Heart right ventricle (tissue), 16 donors: ENCODE results near the gene SAXO1. TPM values are rescaled to one million over a fixed set of nuclear protein-coding genes. Genes with fewer than 3 reads are reported as not detected.

ENCODE experiments used
- ATAC-seq, 8 donors: fragments of 200-7000 bp; cut with Tn5 transposase; one replicate each; pipeline ENCODE4 v1.9.1; 2020; ENCODE audit warnings: mild to moderate bottlenecking in 8 of 8, moderate library complexity in 8 of 8, moderate number of reproducible peaks in 1 of 8
- DNase-seq, 2 donors: peaks; one replicate each; pipeline ENCODE4 v3.0.0-alpha.2; 2020
- H3K27ac ChIP-seq, 10 donors: fragments of 200-600 bp; sonication (generic) in 2 of 10; one replicate each; pipeline versions ENCODE4 v1.5.0 to v1.8.0; 2020 to 2022; ENCODE audit warnings: mild to moderate bottlenecking in 3 of 10
- H3K27me3 ChIP-seq, 7 donors: fragments of 200-600 bp; one replicate each; pipeline ENCODE4 v1.8.0; 2021 to 2022; ENCODE audit warnings: mild to moderate bottlenecking in 2 of 7
- H3K36me3 ChIP-seq, 9 donors: fragments of 200-600 bp; sonication (generic) in 1 of 9; one replicate each; pipeline versions ENCODE4 v1.5.0 to v1.8.0; 2020 to 2022; ENCODE audit warnings: mild to moderate bottlenecking in 2 of 9
- H3K4me1 ChIP-seq, 9 donors: fragments of 200-600 bp; sonication (generic) in 1 of 9; one replicate each; pipeline versions ENCODE4 v1.5.0 to v1.8.0; 2020 to 2022; ENCODE audit warnings: mild to moderate bottlenecking in 4 of 9
- H3K4me3 ChIP-seq, 10 donors: fragments of 200-600 bp; sonication (generic) in 2 of 10; one replicate each; pipeline versions ENCODE4 v1.5.0 to v1.8.0; 2020 to 2022; ENCODE audit warnings: mild to moderate bottlenecking in 7 of 10, moderate library complexity in 2 of 10
- H3K9me3 ChIP-seq, 11 donors: fragments of 200-600 bp in 10 of 11; sonication (generic) in 2 of 11; one replicate each; pipeline versions ENCODE4 v1.5.0 to v1.8.0; 2013 to 2022; ENCODE audit warnings: mild to moderate bottlenecking in 2 of 11, control low read depth in 1 of 11, moderate library complexity in 1 of 11
- CTCF ChIP-seq, 9 donors: fragments of 200-600 bp; sonication (generic) in 2 of 9; IDR thresholded peaks; one replicate each; pipeline versions ENCODE4 v1.5.0 to v1.8.0; 2021 to 2022; ENCODE audit warnings: antibody characterized with exemption in 9 of 9, mild to moderate bottlenecking in 5 of 9, moderate library complexity in 1 of 9
- WGBS, 2 donors: extraction: QIAGEN DNeasy Blood & Tissue Kit; methylation state at CpG; one replicate each; pipeline ENCODE4 v1.1.7; 2013; ENCODE audit warnings: inconsistent platforms in 1 of 2; 5-methylcytosine and 5-hydroxymethylcytosine counted together
- intact Hi-C, 10 donors: fragments of 100-400 bp; cut with DNase I; formaldehyde crosslinking; loops; one replicate each; pipeline versions ENCODE4 v1.11.1 to v1.14.2; 2022
- polyA plus RNA-seq, 2 donors: library from polyadenylated mRNA; stranded (reverse); fragments of 200-250 nt; gene quantifications; one replicate each; pipeline ENCODE4 v1.2.3, GENCODE V29; 2013
- total RNA-seq, 10 donors: library from RNA; stranded (reverse); fragmentation: NEBNext Ultra II Directional in 3 of 10; extraction: Animal tissue kit (Norgen Biotek cat#: 25700) in 3 of 10; gene quantifications; one replicate each; pipeline versions ENCODE4 v1.2.1 to v1.2.4, GENCODE V29; 2021 to 2023
- donor health status: Arrhythmogenic right ventricular cardiomyopathy.
- donor health status: ischemic (EF 13 %, LVEDD 7.1; RV severe dilation, severe dysfunction).
- donor health status: healthy with polysubstance abuse.
- donor health status: DM: no; HTN: yes; CAD: no.
- donor health status: DM: no; HTN: no; CAD: no.
- donor health status: ischemic (EF 25% LVEDD 6.9; RV normal size, moderate dysfunction).
- donor health status: ischemic (EF 25% LVEDD 5.7; RV mildly dilated, moderate dysfunction).
- donor health status: healthy.
- donor health status: DM: yes; HTN: yes; CAD: no.
- donor health status: Ischemic cardiomyopathy.
- donor health status: ischemic (EF 35%, LVEDD 5.7; RV mildly dilated, moderate dysfunction).
- donor health status: nonischemic (EF 11% LVEDD 7.7; RV severe dilation, severe dysfunction).
- donor health status: DM: yes; HTN: yes; CAD: no.
- donor health status: PGD.
- donor health status: ischemic (EF 29% LVEDD 5.4; RV normal size, mild dysfunction).
- donor health status: nonischemic (EF 23%, LVEDD 6.1; RV moderate dilation, normal function).

Gene SAXO1
- total and polyA plus RNA-seq, 12 donors, result 0.06 TPM; not detected in 11

- no peak for TF ChIP-seq CTCF (IDR thresholded peaks at IDR 0.05)
- Histone ChIP-seq H3K4me1 (peaks cover 4 to 58% (median 31%) of the 10 kb centered on the region in 9 donors), H3K9me3 (no peaks in the 10 kb centered on the region), H3K36me3 (peaks cover 0 to 22% (median 0%) of the 10 kb centered on the region in 9 donors), H3K27me3 (no peaks in the 10 kb centered on the region), H3K27ac (peak overlapping the region in 6 of 10 donors; percentile 93 to 97 (median 96)), H3K4me3 (peak overlapping the region; percentile 64 to 89 (median 80))
- DNase-seq, result no peak
- intact Hi-C loops, result loop anchor here in 3 of 10 donors (1.0 to 5.0 kb wide), 3 partner anchors 26 to 78 kb away; partner anchors contain the start of gene HAUS6 (in 1 of the 3)
- WGBS, 2 donors, result 55 to 62% methylated on average over 12 of the region's 12 CpGs
- no peak for ATAC-seq
Observed at GRCh38 chr9:19050637-19051591, 17.9 kb upstream of the SAXO1 start.

GRCh38 chr9:19049917-19050636 is 17.1 kb upstream of the SAXO1 start:
- Histone ChIP-seq H3K27ac (peak overlapping the region; percentile 88 to 97 (median 95)), H3K4me1 (peaks cover 4 to 58% (median 31%) of the 10 kb centered on the region in 9 donors), H3K36me3 (peaks cover 0 to 16% (median 0%) of the 10 kb centered on the region in 9 donors), H3K4me3 (peak overlapping the region; percentile 64 to 89 (median 80)), H3K9me3 (no peaks in the 10 kb centered on the region), H3K27me3 (no peaks in the 10 kb centered on the region)
- DNase-seq, result no peak
- WGBS, 2 donors, result 4 to 6% methylated on average over 33 of the region's 33 CpGs
- no peak for TF ChIP-seq CTCF (IDR thresholded peaks at IDR 0.05)
- intact Hi-C loops, result loop anchor here in 7 of 10 donors (1.0 to 10.0 kb wide), 10 partner anchors 27 to 407 kb away; partner anchors contain the start of gene HAUS6 (in 3 of the 7)
- peak in 6 of 8 donors; percentile 2 to 18 (median 7) for ATAC-seq

GRCh38 chr9:19048966-19049916 is 16.2 kb upstream of the SAXO1 start, which contains the start of gene RRAGA:
RRAGA (plus strand) TSS chr9:19049427; CDS start chr9:19049660, 233 bp downstream.
- peak; percentile 96 to 98 (median 97) for ATAC-seq
- peak within 1 kb of the TSS; percentile 88 to 97 (median 95) for H3K27ac ChIP-seq
- H3K27me3 ChIP-seq, result no peaks in the 10 kb centered on the region
- intact Hi-C loops, result loop anchor here in 7 of 10 donors (1.0 to 10.0 kb wide), 8 partner anchors 53 to 408 kb away; partner anchors contain the start of gene HAUS6 (in 2 of the 7)
- peaks cover 4 to 52% (median 31%) of the 10 kb centered on the region in 9 donors for H3K4me1 ChIP-seq
- peak within 1 kb of the TSS; percentile 64 to 89 (median 80) for H3K4me3 ChIP-seq
- peak; percentile 79 to 94 (median 87) for TF ChIP-seq CTCF (IDR thresholded peaks at IDR 0.05)
- peaks cover 0 to 16% (median 0%) of the 10 kb centered on the region in 9 donors for H3K36me3 ChIP-seq
- WGBS, 2 donors, result 1% methylated on average over 78 to 82 of the region's 82 CpGs
- H3K9me3 ChIP-seq, result no peaks in the 10 kb centered on the region
- DNase-seq, result peak; percentile 94 to 95
